Aorta (tissue), 5 donors: Measurements from ENCODE around the gene MANBA. TPM values are rescaled to one million over a fixed set of nuclear protein-coding genes. Genes with fewer than 3 reads are reported as not detected.

Experiments used
- ATAC-seq: fragments of 200-7000 bp; cut with Tn5 transposase; one replicate; pipeline ENCODE4 v1.9.1; 2022; ENCODE audit warnings: moderate library complexity; ENCODE audit not compliant: low FRiP score
- DNase-seq, 2 donors: peaks; one replicate each; pipeline ENCODE4 v3.0.0-alpha.2; 2020
- H3K27ac ChIP-seq, 2 donors: one replicate each; pipeline ENCODE4 v1.5.1; 2013; ENCODE audit warnings: low read length in 2 of 2, mild to moderate bottlenecking in 2 of 2, moderate library complexity in 2 of 2, control low read depth in 1 of 2, inconsistent platforms in 1 of 2, low read depth in 1 of 2
- H3K27me3 ChIP-seq, 2 donors: one replicate each; pipeline ENCODE4 v1.6.1; 2013; ENCODE audit warnings: control low read depth in 1 of 2, low read length in 1 of 2, mild to moderate bottlenecking in 1 of 2, moderate library complexity in 1 of 2; ENCODE audit not compliant: insufficient read depth in 2 of 2, control insufficient read depth in 1 of 2
- H3K36me3 ChIP-seq, 2 donors: one replicate each; pipeline ENCODE4 v1.6.1; 2013; ENCODE audit warnings: control low read depth in 1 of 2, low read length in 1 of 2, mild to moderate bottlenecking in 1 of 2; ENCODE audit not compliant: insufficient read depth in 2 of 2, control insufficient read depth in 1 of 2
- H3K4me1 ChIP-seq, 2 donors: one replicate each; pipeline ENCODE4 v1.6.1; 2013; ENCODE audit warnings: low read length in 2 of 2, control low read depth in 1 of 2, mild to moderate bottlenecking in 1 of 2, moderate library complexity in 1 of 2; ENCODE audit not compliant: insufficient read depth in 2 of 2, control insufficient read depth in 1 of 2
- H3K4me3 ChIP-seq, 2 donors: one replicate each; pipeline ENCODE4 v1.5.1; 2013; ENCODE audit warnings: low read length in 2 of 2, control low read depth in 1 of 2, mild to moderate bottlenecking in 1 of 2
- H3K9me3 ChIP-seq: one replicate; pipeline ENCODE4 v1.6.1; 2013; ENCODE audit warnings: mild to moderate bottlenecking, low read length; ENCODE audit not compliant: control insufficient read depth
- WGBS, 2 donors: extraction: QIAGEN DNeasy Blood & Tissue Kit; methylation state at CpG; one replicate each; pipeline ENCODE4 v1.1.7; 2013; 5-methylcytosine and 5-hydroxymethylcytosine counted together
- intact Hi-C, 2 donors: fragments of 100-400 bp; cut with DNase I; formaldehyde crosslinking; loops; one replicate each; pipeline versions ENCODE4 v1.14.2 to v1.15.0; 2022
- polyA plus RNA-seq, 2 donors: library from polyadenylated mRNA; stranded (reverse); fragments of 200-250 nt; gene quantifications; one replicate each; pipeline ENCODE4 v1.2.3, GENCODE V29; 2013
- total RNA-seq, 2 donors: library from RNA; stranded (reverse); fragmentation: NEBNext Ultra II Directional; extraction: Animal tissue kit (Norgen Biotek cat#: 25700); gene quantifications; one replicate each; pipeline ENCODE4 v1.2.1, GENCODE V29; 2021
- donor health status: healthy with polysubstance abuse.
- donor health status: Bipolar disorder and iron deficiency.
- donor health status: DM: no; HTN: no; CAD: no.
- donor health status: DM: no; HTN: no; CAD: no.
- donor health status: DM: yes; HTN: yes; CAD: no.

The MANBA gene
- total and polyA plus RNA-seq, 4 donors: 16.8 to 41.4 (median 20.4) TPM

DNA sequence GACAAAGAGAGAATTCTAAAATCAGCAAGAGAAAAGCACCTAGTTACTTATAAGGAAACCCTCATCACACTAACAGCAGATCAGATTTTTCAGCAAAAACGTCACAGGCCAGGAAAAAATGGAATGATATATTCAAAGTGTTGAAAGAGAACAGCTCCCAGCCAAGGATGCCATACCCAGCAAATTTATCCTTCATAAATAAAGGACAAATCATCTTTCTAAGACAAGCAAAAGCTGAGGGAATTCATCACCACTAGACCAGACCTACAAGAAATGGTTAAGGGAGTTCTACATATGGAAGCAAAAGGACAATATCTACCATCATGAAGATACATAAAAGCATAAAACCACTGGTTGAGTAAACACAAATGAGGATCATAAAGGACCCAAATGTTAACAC lies 53.6 kb downstream of the MANBA start:
- H3K36me3 ChIP-seq: no peaks in the 10 kb centered on the region
- WGBS, 2 donors: 56 to 78% methylated on average over 1 of the region's 1 CpG
- no peaks in the 10 kb centered on the region for H3K27me3 ChIP-seq
- no peak for DNase-seq
- no peaks in the 10 kb centered on the region for H3K4me1 ChIP-seq
- no peaks in the 10 kb centered on the region for H3K9me3 ChIP-seq
- no peak for ATAC-seq
- intact Hi-C loops: no loop called here
- H3K4me3 ChIP-seq: no peak overlapping the region
- no peak overlapping the region for H3K27ac ChIP-seq

- H3K4me1 ChIP-seq: no peaks in the 10 kb centered on the region
- no peak for DNase-seq
- H3K4me3 ChIP-seq: no peak overlapping the region
- no peaks in the 10 kb centered on the region for H3K27me3 ChIP-seq
- H3K9me3 ChIP-seq: no peaks in the 10 kb centered on the region
- H3K36me3 ChIP-seq: no peaks in the 10 kb centered on the region
- 100% methylated on average over 1 of the region's 1 CpG for WGBS, 2 donors
- H3K27ac ChIP-seq: no peak overlapping the region
- no peak for ATAC-seq
- intact Hi-C loops: no loop called here
These were observed 55.3 kb downstream of the MANBA start for GRCh38 chr4:102705391-102705935.

GRCh38 chr4:102696758-102697157 lies 64.0 kb downstream of the MANBA start:
- H3K4me1 ChIP-seq: no peaks in the 10 kb centered on the region
- no peak overlapping the region for H3K27ac ChIP-seq
- WGBS, 2 donors: 16 to 18% methylated on average over 3 of the region's 3 CpGs
- no peaks in the 10 kb centered on the region for H3K9me3 ChIP-seq
- no peak for DNase-seq
- H3K36me3 ChIP-seq: peaks cover 0 to 2% of the 10 kb centered on the region in 2 donors
- intact Hi-C loops: no loop called here
- no peak for ATAC-seq
- no peak overlapping the region for H3K4me3 ChIP-seq
- no peaks in the 10 kb centered on the region for H3K27me3 ChIP-seq

DNA sequence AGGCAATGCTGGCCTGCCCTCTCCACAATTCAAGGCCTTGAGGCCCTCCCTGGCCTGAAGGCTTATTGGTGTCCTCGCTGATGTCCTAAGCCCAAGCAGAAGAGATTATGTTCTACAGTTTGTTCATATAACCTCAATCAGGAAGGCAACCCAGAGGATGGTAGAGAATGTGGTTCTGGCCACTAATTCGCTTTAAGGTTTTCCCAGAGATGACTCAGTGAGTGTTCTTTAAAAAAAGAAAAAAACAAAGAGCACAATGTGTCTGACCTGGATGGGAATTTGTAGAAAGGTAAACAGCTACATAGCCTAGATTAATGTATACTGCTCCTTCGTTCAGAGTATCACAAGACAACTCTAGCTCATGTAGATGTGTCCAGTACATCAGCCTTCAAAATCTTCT lies 66.0 kb downstream of the MANBA start:
- Histone ChIP-seq H3K4me1 (no peaks in the 10 kb centered on the region), H3K4me3 (no peak overlapping the region), H3K27ac (no peak overlapping the region), H3K27me3 (no peaks in the 10 kb centered on the region), H3K36me3 (peaks cover 0 to 2% of the 10 kb centered on the region in 2 donors), H3K9me3 (no peaks in the 10 kb centered on the region)
- WGBS, 2 donors: 93 to 96% methylated on average over 3 of the region's 3 CpGs
- ATAC-seq: no peak
- intact Hi-C loops: no loop called here
- DNase-seq: no peak

DNA sequence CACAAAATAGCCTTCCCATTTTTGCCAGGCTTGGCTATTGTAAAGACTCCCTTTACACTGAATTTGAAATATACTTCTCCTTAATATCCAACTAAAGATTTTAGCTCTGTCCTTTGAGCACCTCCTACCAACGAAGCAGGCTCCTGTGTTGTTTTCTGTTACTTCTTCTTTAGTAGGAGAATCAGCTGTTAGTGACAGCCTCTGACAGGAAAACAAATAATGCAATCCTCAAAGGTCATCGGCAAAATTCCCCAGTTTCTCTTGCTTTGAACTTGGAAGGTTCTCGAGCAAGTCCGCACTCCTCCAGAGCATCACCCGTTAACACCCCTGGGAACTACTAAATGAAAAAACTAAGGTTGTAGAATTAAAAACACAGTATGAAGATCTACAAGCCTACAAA lies 66.9 kb downstream of the MANBA start:
- 91 to 97% methylated on average over 5 of the region's 5 CpGs for WGBS, 2 donors
- intact Hi-C loops: no loop called here
- no peak for ATAC-seq

GRCh38 chr4:102693262-102693850 lies 67.4 kb downstream of the MANBA start:
- Histone ChIP-seq H3K4me3 (no peak overlapping the region), H3K4me1 (no peaks in the 10 kb centered on the region), H3K27me3 (no peaks in the 10 kb centered on the region), H3K9me3 (no peaks in the 10 kb centered on the region), H3K27ac (no peak overlapping the region), H3K36me3 (peaks cover 0 to 2% of the 10 kb centered on the region in 2 donors)
- no peak for DNase-seq
- WGBS, 2 donors: 76 to 78% methylated on average over 4 of the region's 4 CpGs
- intact Hi-C loops: no loop called here
- ATAC-seq: no peak

More for the DNA sequence above, 66.9 kb downstream of the MANBA start:
- Histone ChIP-seq H3K27ac (no peak overlapping the region), H3K4me3 (no peak overlapping the region), H3K9me3 (no peaks in the 10 kb centered on the region), H3K4me1 (no peaks in the 10 kb centered on the region), H3K27me3 (no peaks in the 10 kb centered on the region), H3K36me3 (peaks cover 0 to 2% of the 10 kb centered on the region in 2 donors)
- DNase-seq: no peak

DNA sequence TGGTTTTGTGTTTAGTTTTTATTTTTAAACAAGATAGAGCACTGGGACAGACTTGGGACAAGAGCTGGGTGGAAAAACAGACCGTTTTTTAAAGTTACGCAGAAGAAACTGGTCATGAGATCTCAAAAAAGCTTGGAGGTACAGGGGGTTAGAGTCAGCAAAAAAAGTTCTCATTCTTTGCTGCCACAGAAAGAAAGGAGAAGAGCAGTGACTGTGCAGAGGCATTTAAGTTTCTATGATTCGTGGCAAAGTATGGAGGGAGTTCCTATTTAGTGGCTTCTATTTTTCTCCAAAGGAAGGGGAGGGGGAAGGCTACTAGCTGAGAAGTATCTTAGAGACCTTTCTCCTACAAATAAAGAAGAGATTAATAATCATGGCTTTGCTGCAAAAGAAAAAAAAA lies 68.3 kb downstream of the MANBA start:
- H3K27ac ChIP-seq: no peak overlapping the region
- intact Hi-C loops: no loop called here
- H3K27me3 ChIP-seq: no peaks in the 10 kb centered on the region
- no peaks in the 10 kb centered on the region for H3K9me3 ChIP-seq
- 37 to 39% methylated on average over 3 of the region's 3 CpGs for WGBS, 2 donors
- H3K4me3 ChIP-seq: no peak overlapping the region
- ATAC-seq: no peak
- no peak for DNase-seq
- no peaks in the 10 kb centered on the region for H3K4me1 ChIP-seq
- peaks cover 0 to 2% of the 10 kb centered on the region in 2 donors for H3K36me3 ChIP-seq

DNA sequence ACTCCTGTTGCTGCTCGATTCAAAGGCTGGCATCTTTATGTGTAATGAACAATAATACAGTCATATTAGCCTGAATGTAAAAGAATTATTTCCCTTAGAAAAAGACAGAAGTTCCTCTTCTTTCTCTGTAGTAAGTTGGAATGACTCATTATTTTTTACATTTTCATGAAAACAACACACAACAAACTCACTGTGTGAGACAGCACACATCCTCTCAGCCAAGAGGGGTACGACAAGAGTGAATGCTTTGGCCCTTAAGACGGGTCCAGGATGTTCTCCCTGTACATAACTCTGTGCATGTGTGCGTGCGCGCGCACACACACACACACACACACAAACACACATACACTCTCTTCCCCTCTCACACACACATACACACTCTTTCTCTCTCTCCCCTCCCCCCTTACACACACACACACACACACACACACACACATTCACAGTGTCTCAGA lies 72.8 kb downstream of the MANBA start:
- 92 to 97% methylated on average over 7 of the region's 7 CpGs for WGBS, 2 donors

DNA sequence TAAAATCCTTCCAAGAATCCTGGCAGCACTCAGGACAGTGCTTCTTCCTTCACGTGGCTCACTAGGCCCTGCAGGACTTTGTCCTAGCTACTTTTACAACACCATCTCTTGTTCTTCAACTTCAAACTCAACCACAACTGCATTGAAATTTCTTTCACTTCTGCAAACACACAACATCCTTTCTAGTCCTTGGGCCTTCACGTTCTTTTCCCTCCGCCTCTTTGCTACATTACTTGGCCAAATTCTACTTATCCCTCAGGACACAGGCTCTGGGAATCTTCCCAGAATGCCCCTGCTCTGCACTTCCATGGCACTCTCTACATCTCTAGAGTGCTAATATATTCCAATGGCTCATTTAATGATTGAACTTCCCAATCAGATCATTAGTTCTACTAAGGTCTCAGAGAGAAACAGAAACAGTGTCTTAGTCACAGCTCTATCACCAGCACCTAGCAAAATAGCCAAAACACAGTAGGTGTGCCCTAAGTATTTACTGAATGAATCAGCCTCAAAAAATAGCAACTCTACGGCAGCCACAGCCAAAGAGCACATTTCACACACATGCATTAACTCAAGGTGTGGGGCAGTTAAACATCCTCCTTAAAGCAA lies 73.3 kb downstream of the MANBA start:
- Histone ChIP-seq H3K27ac (no peak overlapping the region), H3K4me3 (no peak overlapping the region), H3K4me1 (no peaks in the 10 kb centered on the region), H3K9me3 (no peaks in the 10 kb centered on the region), H3K27me3 (no peaks in the 10 kb centered on the region), H3K36me3 (no peaks in the 10 kb centered on the region)
- DNase-seq: no peak
- WGBS, 2 donors: 52 to 55% methylated on average over 4 of the region's 4 CpGs
- intact Hi-C loops: no loop called here
- no peak for ATAC-seq

More for the DNA sequence above, 72.8 kb downstream of the MANBA start:
- Histone ChIP-seq H3K27ac (no peak overlapping the region), H3K4me1 (no peaks in the 10 kb centered on the region), H3K27me3 (no peaks in the 10 kb centered on the region), H3K9me3 (no peaks in the 10 kb centered on the region), H3K4me3 (no peak overlapping the region), H3K36me3 (no peaks in the 10 kb centered on the region)
- intact Hi-C loops: no loop called here
- ATAC-seq: no peak
- no peak for DNase-seq
